ENCODE results near the gene NRP2. TPM values are rescaled to one million over a fixed set of nuclear protein-coding genes. Genes with fewer than 3 reads are reported as not detected.
A peak's percentile ranks its signal among the peaks of the same experiment; 100 is the strongest.

Gene NRP2
- total and polyA plus RNA-seq, 10 donors, result 3.1 to 49.9 (median 26.2) TPM

DNA sequence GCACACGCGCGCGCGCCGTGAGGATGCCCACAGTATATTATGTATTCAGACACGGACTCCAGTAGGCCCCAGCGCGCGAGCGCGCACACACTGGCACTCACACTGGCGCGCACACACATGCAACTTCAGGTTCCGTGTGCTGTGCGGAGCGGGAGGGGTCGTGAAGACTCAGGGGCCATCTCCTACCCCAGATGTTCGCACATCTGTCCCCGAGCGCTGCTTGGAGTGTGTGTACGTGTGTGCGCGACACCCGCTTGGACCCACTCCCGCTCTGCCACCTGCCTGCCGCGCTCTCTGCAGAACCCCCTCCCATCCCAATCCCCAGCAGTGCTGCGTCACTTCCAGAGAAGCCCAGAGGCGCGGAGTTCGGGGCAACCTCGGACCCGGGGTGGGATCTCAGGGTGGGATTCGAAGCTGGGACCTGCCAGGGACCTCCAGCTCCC is 2.6 kb downstream of the NRP2 start:
- H3K27ac ChIP-seq, result peak overlapping the region in 5 of 8 donors; percentile 23 to 51 (median 42)
- TF ChIP-seq, protein P1, sequence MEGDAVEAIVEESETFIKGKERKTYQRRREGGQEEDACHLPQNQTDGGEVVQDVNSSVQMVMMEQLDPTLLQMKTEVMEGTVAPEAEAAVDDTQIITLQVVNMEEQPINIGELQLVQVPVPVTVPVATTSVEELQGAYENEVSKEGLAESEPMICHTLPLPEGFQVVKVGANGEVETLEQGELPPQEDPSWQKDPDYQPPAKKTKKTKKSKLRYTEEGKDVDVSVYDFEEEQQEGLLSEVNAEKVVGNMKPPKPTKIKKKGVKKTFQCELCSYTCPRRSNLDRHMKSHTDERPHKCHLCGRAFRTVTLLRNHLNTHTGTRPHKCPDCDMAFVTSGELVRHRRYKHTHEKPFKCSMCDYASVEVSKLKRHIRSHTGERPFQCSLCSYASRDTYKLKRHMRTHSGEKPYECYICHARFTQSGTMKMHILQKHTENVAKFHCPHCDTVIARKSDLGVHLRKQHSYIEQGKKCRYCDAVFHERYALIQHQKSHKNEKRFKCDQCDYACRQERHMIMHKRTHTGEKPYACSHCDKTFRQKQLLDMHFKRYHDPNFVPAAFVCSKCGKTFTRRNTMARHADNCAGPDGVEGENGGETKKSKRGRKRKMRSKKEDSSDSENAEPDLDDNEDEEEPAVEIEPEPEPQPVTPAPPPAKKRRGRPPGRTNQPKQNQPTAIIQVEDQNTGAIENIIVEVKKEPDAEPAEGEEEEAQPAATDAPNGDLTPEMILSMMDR (IDR thresholded peaks at IDR 0.05 in 8 of 11, conservative IDR thresholded peaks at IDR 0.05 in 3 of 11), result no peak
- peak in 2 of 3 donors; percentile 24 to 43 for TF ChIP-seq POLR2AphosphoS5 (IDR thresholded peaks at IDR 0.05)
- 16 to 23% (median 16%) methylated on average over 32 to 35 of the region's 35 CpGs for WGBS, 5 donors
- peaks cover 0 to 78% (median 26%) of the 10 kb centered on the region in 7 donors for H3K27me3 ChIP-seq (replicated peaks in 1 of 7)
- H3K36me3 ChIP-seq, result no peaks in the 10 kb centered on the region
- intact Hi-C loops (cut with DNase I; ENCODE audit: low total_unique reads), result loop anchor here (5.0 to 10.0 kb wide), 2 partner anchors 1358 to 1420 kb away; no protein-coding TSS in a partner anchor
- H3K9me3 ChIP-seq, result no peaks in the 10 kb centered on the region
- DNase-seq, result no peak
- peaks cover 8 to 92% (median 54%) of the 10 kb centered on the region in 6 donors for H3K4me1 ChIP-seq
- peak overlapping the region; percentile 41 to 77 (median 57) for H3K4me3 ChIP-seq

- Histone ChIP-seq H3K9me3 (no peaks in the 10 kb centered on the region), H3K36me3 (no peaks in the 10 kb centered on the region), H3K27me3 (replicated peaks in 1 of 7) (peaks cover 0 to 72% (median 26%) of the 10 kb centered on the region in 7 donors), H3K27ac (peak overlapping the region in 6 of 8 donors; percentile 23 to 51 (median 41)), H3K4me1 (peaks cover 8 to 87% (median 52%) of the 10 kb centered on the region in 6 donors), H3K4me3 (peak overlapping the region; percentile 41 to 77 (median 57))
- intact Hi-C loops (cut with DNase I; ENCODE audit: low total_unique reads), result loop anchor here (10.0 kb wide), 1 partner anchor 1421 kb away; no protein-coding TSS in a partner anchor
- whole genome bisulfite sequencing, 5 donors, result 0 to 3% (median 2%) methylated on average over 25 to 72 of the region's 72 CpGs
- no peak for DNase-seq
- TF ChIP-seq, protein P1 (IDR thresholded peaks at IDR 0.05 in 8 of 11, conservative IDR thresholded peaks at IDR 0.05 in 3 of 11), result no peak
- TF ChIP-seq POLR2A (IDR thresholded peaks at IDR 0.05) (no peak), POLR2AphosphoS5 (IDR thresholded peaks at IDR 0.05) (peak in 2 of 3 donors; percentile 11 to 25)
Measured at GRCh38 chr2:205685314-205686055, 3.2 kb downstream of the NRP2 start.

DNA sequence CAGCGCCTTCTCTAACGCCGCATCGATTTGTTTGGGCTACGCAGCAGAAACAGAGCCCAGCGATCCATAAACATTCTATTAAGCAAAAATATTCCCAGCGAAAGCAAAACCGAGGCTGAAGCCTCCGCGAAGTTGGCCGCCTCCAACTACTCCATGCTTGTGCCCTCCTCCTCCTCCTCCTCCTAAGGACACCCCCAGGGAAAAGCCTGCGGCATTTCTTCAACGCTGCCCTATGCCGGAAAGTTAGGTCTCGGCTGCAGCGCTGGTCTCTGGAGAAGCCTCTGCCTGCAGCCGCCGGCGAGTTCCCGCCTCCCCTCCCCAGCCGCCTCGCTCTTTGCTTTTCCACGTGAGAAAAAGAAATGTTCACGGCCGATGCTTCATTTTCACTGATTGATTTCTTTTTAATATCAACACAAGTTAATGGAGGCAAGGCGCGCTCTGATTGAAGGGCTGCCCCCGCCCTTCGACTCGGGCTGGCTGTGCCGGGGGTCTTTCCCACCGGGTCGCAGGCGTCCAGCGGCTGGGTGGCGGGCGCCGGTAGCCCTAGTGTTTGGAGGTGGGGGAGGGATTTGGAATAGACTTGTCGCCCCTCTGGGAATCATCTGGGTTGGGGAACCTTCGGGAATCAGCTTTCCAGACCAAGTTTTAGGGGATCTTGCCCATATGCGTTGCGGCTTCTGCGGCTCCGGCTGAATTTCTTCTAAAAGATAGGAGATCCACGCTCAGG is 3.9 kb downstream of the NRP2 start:
- TF ChIP-seq, protein P1 (IDR thresholded peaks at IDR 0.05 in 8 of 11, conservative IDR thresholded peaks at IDR 0.05 in 3 of 11), result no peak
- TF ChIP-seq POLR2A (IDR thresholded peaks at IDR 0.05) (no peak), POLR2AphosphoS5 (IDR thresholded peaks at IDR 0.05) (no peak)
- Histone ChIP-seq H3K27ac (peak overlapping the region in 5 of 8 donors; percentile 5 to 51 (median 40)), H3K4me1 (peaks cover 8 to 79% (median 51%) of the 10 kb centered on the region in 6 donors), H3K9me3 (no peaks in the 10 kb centered on the region), H3K4me3 (peak overlapping the region; percentile 41 to 77 (median 57)), H3K27me3 (replicated peaks in 1 of 7) (peaks cover 0 to 65% (median 26%) of the 10 kb centered on the region in 7 donors), H3K36me3 (no peaks in the 10 kb centered on the region)
- intact Hi-C loops (cut with DNase I; ENCODE audit: low total_unique reads), result loop anchor here (10.0 kb wide), 1 partner anchor 1421 kb away; no protein-coding TSS in a partner anchor
- 2 to 4% (median 2%) methylated on average over 31 to 45 of the region's 45 CpGs for WGBS, 5 donors
- DNase-seq, result no peak
